Rectal smooth muscle tissue (tissue), 1 donor: Measurements from ENCODE around the gene FAM78A.

ENCODE experiments used
- H3K27ac ChIP-seq: one replicate; pipeline ENCODE4 v1.7.0; 2013; ENCODE audit warnings: low read depth, low read length, inconsistent platforms
- H3K27me3 ChIP-seq: one replicate; pipeline ENCODE4 v1.7.0; 2013; ENCODE audit warnings: low read length; ENCODE audit not compliant: control insufficient read depth, insufficient read depth
- H3K36me3 ChIP-seq: one replicate; pipeline ENCODE4 v1.7.0; 2013; ENCODE audit warnings: low read length; ENCODE audit not compliant: control insufficient read depth, insufficient read depth
- H3K4me1 ChIP-seq: one replicate; pipeline ENCODE4 v1.7.0; 2013; ENCODE audit warnings: low read length; ENCODE audit not compliant: control insufficient read depth, insufficient read depth
- H3K4me3 ChIP-seq: one replicate; pipeline ENCODE4 v1.7.0; 2013; ENCODE audit warnings: low read length
- H3K9ac ChIP-seq: one replicate; pipeline ENCODE4 v1.7.0; 2013; ENCODE audit warnings: low read length

FAM78A gene

DNA sequence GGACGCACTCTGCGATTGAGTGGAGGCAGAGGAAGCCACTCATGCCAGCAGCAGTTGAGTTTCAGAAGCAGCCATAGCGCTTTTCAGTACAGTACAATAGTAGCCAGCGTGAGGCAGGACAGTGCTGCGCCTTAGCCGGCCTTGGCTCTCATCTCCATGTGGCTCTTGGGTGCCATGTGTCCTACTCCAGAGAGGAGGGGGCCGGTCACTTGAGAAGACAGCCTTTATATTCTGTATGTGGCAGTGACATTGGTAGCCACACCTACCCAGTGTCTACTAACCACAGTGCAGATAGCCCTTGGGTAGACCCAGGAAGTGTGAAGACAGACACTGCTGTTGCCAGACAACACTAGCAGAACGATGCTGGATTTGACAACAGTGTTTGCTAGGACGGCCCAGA lies 42.3 kb downstream of the FAM78A start:
- H3K4me1 ChIP-seq: peaks cover 7% of the 10 kb centered on the region
- H3K9ac ChIP-seq: no peak overlapping the region
- H3K27ac ChIP-seq: no peak overlapping the region
- no peaks in the 10 kb centered on the region for H3K27me3 ChIP-seq
- peaks cover 24% of the 10 kb centered on the region for H3K36me3 ChIP-seq
- no peak overlapping the region for H3K4me3 ChIP-seq

- Histone ChIP-seq H3K36me3 (peaks cover 28% of the 10 kb centered on the region), H3K4me3 (no peak overlapping the region), H3K9ac (no peak overlapping the region), H3K27ac (no peak overlapping the region), H3K27me3 (no peaks in the 10 kb centered on the region), H3K4me1 (peaks cover 7% of the 10 kb centered on the region)
These were observed 42.8 kb downstream of the FAM78A start for GRCh38 chr9:131233556-131233955.

DNA sequence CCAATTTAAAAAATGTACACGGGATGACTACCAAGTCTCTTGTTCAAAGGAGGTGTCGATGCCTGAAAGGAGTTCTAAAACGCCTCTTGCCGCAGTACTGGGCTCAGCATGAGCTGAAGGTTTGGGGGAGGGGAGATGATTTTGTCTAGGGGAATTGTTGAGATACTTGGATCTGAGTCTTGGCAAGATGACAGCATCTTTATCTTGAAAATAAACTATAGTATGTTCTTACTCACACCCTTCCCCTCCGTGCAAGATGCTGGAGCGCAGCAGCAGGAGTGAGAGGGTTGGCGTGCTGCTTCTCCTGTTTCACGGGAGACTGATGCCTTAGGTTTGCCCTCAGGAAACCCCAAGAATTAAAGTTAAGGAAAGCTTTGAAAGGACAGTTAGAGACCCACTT lies 47.3 kb downstream of the FAM78A start:
- no peak overlapping the region for H3K27ac ChIP-seq
- no peaks in the 10 kb centered on the region for H3K27me3 ChIP-seq
- H3K4me3 ChIP-seq: no peak overlapping the region
- peaks cover 28% of the 10 kb centered on the region for H3K36me3 ChIP-seq
- H3K4me1 ChIP-seq: no peaks in the 10 kb centered on the region
- no peak overlapping the region for H3K9ac ChIP-seq

- H3K36me3 ChIP-seq: peaks cover 20% of the 10 kb centered on the region
- no peak overlapping the region for H3K9ac ChIP-seq
These were observed 48.3 kb downstream of the FAM78A start for GRCh38 chr9:131227959-131228460.

GRCh38 chr9:131227112-131227958 lies 49.0 kb downstream of the FAM78A start:
- no peak overlapping the region for H3K4me3 ChIP-seq
- H3K27me3 ChIP-seq: no peaks in the 10 kb centered on the region
- H3K9ac ChIP-seq: no peak overlapping the region
- peaks cover 19% of the 10 kb centered on the region for H3K36me3 ChIP-seq
- H3K4me1 ChIP-seq: no peaks in the 10 kb centered on the region
- H3K27ac ChIP-seq: no peak overlapping the region

More at GRCh38 chr9:131227959-131228460, 48.3 kb downstream of the FAM78A start:
- Histone ChIP-seq H3K4me3 (no peak overlapping the region), H3K27ac (no peak overlapping the region), H3K27me3 (no peaks in the 10 kb centered on the region), H3K4me1 (no peaks in the 10 kb centered on the region)

- Histone ChIP-seq H3K27me3 (no peaks in the 10 kb centered on the region), H3K9ac (no peak overlapping the region), H3K4me3 (no peak overlapping the region), H3K4me1 (no peaks in the 10 kb centered on the region), H3K36me3 (peaks cover 15% of the 10 kb centered on the region), H3K27ac (no peak overlapping the region)
These were observed 50.1 kb downstream of the FAM78A start for GRCh38 chr9:131226226-131226625.

- peaks cover 4% of the 10 kb centered on the region for H3K4me1 ChIP-seq
- H3K27ac ChIP-seq: no peak overlapping the region
- no peak overlapping the region for H3K9ac ChIP-seq
- no peaks in the 10 kb centered on the region for H3K27me3 ChIP-seq
- H3K36me3 ChIP-seq: peaks cover 2% of the 10 kb centered on the region
- H3K4me3 ChIP-seq: no peak overlapping the region
These were observed 53.9 kb downstream of the FAM78A start for GRCh38 chr9:131222460-131222859.

DNA sequence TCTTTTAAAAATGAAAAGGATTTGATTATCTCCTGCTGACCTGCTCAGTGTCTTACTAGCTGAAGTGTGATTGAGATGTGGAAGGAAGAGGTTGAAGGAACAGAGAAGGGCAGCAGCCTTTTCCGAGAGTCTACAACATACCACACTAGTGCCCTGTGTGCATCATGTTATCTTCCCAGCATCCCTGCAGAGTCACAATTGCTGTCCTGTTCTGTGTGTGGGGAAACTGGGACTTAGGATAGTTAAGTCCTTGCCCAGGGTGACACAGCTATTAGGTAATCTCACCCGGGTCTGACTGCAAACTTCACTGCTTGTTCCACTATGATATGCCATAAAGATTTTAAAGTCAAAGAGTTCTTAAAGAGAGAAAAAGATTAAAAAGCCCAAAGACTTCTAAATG lies 55.8 kb downstream of the FAM78A start:
- no peak overlapping the region for H3K27ac ChIP-seq
- H3K4me1 ChIP-seq: peaks cover 4% of the 10 kb centered on the region
- no peak overlapping the region for H3K9ac ChIP-seq
- H3K4me3 ChIP-seq: no peak overlapping the region
- H3K36me3 ChIP-seq: peaks cover 2% of the 10 kb centered on the region
- H3K27me3 ChIP-seq: no peaks in the 10 kb centered on the region

DNA sequence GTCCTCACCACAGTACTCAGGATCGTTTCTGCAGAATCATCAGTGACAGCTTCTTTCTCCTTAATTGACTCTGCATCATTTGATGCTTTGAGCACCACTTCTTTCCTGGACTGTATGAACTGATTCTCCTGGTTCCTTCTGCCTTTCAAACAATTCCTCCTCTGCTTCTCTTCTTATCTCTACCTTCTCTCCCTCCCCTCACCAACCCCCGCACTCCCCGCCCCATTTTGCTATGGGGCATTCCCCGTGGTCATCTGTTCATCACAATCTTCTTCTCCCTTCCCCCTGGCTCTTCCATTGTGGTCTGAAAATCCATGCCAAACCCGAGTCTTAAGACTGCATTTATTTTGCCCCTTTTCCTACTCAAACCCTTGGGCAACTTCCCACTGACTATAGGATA lies 57.9 kb downstream of the FAM78A start:
- H3K36me3 ChIP-seq: peaks cover 2% of the 10 kb centered on the region
- H3K4me3 ChIP-seq: no peak overlapping the region
- H3K27ac ChIP-seq: no peak overlapping the region
- no peak overlapping the region for H3K9ac ChIP-seq
- no peaks in the 10 kb centered on the region for H3K27me3 ChIP-seq
- peaks cover 11% of the 10 kb centered on the region for H3K4me1 ChIP-seq

DNA sequence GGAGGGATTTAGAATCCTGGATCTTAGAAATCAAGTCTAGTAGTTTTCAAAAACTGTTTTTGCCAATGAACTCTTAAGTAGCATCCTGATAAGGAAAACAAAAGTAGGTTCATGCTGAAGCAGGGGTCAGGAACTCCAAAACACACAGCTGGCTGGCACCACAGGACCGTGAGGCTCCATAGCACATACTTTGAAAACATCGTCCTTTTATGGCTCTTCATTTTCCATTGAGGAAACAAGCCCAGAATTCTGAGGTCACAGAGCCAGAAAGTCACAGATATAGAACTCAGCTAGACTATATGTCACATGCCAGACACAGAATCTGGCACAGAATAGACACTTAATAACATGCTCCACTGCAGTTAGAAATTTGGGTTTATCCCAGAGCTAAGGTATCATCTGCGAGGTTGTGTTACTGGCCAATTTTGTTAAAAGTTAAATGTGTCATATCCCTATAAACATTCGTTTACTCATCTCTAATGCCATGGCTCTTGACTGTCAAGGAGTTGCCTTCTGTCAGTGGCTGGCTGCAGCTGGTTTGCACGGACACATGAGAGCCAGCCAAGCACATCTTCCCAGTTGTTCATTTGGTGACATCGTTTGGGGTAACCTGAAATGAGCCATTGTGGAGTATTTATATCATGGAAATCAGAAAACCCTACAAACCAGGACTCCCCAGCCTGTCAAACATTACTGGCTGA lies 58.8 kb downstream of the FAM78A start:
- peak overlapping the region; percentile 16 for H3K27ac ChIP-seq
- peaks cover 11% of the 10 kb centered on the region for H3K4me1 ChIP-seq
- H3K36me3 ChIP-seq: peaks cover 2% of the 10 kb centered on the region
- no peak overlapping the region for H3K4me3 ChIP-seq
- no peaks in the 10 kb centered on the region for H3K27me3 ChIP-seq
- H3K9ac ChIP-seq: no peak overlapping the region

DNA sequence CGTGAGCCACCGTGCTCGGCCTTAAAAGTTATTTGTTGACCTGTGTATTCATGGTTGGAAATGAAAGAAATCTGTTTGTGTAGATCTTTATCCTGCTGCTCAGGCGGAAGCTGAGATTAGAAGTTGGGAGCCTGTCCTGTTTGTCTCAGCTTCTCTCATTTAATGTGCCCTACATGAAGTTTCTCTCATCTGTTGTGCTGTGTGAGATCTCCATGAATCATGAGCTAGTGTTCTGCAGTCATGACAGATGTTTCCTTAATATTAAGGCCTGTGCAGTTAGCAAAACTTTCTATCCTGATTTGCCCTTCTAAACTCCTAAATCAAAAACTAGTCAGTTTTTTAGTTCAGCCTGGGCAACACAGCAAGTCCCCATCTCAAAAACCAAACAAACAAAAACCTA lies 59.5 kb downstream of the FAM78A start:
- H3K4me1 ChIP-seq: peaks cover 11% of the 10 kb centered on the region
- H3K27ac ChIP-seq: peak overlapping the region; percentile 16
- H3K4me3 ChIP-seq: no peak overlapping the region
- H3K27me3 ChIP-seq: no peaks in the 10 kb centered on the region
- peaks cover 2% of the 10 kb centered on the region for H3K36me3 ChIP-seq
- no peak overlapping the region for H3K9ac ChIP-seq

- no peak overlapping the region for H3K9ac ChIP-seq
- H3K4me1 ChIP-seq: peaks cover 11% of the 10 kb centered on the region
- H3K27me3 ChIP-seq: no peaks in the 10 kb centered on the region
- H3K27ac ChIP-seq: peak overlapping the region; percentile 17
- peaks cover 5% of the 10 kb centered on the region for H3K36me3 ChIP-seq
- H3K4me3 ChIP-seq: no peak overlapping the region
These were observed 61.4 kb downstream of the FAM78A start for GRCh38 chr9:131214876-131215275.
